Stimulated activated CD8-positive, alpha-beta memory T cell treated with anti-CD3 and anti-CD28 coated beads, Interleukin-12 subunit alpha, Interleukin-12 subunit beta, amount 100 ng/mL, for 1 hour (primary cell): ENCODE data around the gene RPP25L.
A peak's percentile ranks its signal among the peaks of the same experiment; 100 is the strongest.

Source experiments
- DNase-seq: peaks from one replicate; pipeline ENCODE4 v3.0.0-alpha.2; 2020; ENCODE audit warnings: low read depth

Gene RPP25L

DNA sequence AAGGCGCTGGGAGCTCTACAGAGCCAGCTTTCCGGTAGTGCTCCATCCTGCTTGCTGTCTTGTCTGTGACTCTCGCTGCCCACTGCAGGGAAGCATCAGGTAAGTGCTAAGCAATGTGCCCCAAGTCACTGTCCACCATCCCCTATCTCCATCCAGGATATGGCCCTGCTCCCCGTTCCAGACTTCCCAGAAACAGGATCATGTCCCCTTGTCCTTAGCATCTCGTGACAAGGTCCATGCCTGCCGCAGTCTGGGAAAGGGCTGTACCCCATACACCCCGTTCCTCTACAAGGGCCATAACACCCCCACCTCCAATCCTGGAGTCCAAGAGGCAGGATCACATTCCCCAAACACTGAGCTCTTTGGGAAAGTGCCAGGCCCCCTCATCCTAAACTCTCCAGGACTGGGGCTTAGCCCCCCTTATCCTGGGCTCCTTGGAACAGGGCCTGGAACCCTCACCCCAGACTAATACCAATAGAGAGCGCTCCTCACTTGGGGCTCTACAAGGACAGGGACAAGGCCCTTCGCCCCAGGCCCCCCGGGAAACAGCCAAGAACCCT lies 566 bp downstream of the RPP25L start:
- DNase-seq = no peak

DNA sequence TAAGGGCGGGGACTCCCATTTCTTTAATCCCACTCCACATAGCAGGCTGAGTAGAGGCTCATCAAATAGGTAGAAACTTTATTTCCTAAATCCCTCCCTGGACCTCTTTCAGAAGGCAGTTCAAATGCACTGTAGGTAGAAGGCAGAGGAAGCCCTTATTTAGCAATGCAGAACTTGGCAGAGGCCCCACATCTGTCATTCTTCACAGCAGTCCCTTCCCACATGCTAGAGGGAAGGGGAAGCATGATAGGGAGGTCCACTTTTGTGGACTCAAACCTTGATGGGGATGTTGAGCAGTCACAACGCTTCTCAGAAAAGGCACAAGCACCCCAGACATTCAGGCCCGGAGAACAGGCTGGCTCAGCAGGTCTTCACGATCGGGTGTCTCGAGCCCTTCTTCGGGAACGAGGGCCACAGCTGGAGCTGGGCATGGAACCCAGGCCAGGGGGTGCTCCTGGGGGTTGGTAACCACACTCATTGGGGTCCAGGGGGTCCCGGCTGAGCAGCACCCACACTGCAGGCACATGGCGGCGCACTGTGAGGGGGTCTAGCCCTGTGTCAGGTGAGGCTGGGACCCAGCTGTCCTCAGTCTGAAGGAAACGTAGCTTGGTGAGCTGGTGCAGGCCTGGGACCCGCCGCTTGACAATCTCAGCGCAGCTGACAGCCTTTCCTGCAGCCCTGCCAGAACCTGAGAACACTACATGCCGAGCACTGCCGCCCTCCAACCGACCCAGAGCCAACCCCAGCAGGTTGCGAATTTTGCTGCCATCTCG lies 1.3 kb downstream of the RPP25L start:
- no peak for DNase-seq

DNA sequence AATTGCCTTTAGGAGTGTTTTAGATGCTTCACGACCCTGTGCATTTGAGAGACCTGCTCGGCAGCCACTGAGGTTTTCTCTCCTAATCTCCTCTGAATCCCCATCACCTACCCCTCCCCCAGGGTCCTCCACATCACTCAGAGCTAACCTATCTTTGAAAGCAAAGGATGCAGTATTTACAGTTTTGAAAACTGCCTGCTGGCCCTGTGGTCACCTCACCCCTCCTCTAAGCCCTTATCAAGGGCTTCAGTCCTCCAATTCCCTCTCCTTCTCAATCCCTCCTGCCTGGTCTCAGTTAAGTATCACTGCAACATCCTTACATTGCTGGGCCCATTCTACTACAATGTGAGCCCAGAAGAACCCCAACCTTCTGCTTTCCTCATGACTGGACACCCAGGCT lies 4.6 kb downstream of the RPP25L start:
- no peak for DNase-seq

DNA sequence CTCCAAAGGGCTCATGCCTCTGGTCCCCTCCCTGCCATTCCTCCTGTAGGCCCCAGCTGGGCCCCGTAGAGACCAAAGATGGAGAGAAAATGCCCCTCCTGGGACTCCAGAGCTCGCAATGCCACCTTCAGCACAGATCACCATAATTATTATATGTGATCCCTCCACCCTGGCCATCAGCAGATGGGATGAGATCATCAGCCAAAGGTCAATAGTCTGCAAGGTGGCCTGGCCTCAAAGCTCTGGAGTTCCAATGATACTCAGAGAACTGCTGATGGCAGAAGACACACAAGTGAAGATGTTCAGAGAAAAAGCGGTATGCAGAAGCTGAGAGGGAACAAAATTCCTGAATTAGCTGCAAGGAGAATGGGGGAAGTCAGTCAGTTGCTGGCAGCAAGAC lies 5.0 kb downstream of the RPP25L start:
- no peak for DNase-seq

DNA sequence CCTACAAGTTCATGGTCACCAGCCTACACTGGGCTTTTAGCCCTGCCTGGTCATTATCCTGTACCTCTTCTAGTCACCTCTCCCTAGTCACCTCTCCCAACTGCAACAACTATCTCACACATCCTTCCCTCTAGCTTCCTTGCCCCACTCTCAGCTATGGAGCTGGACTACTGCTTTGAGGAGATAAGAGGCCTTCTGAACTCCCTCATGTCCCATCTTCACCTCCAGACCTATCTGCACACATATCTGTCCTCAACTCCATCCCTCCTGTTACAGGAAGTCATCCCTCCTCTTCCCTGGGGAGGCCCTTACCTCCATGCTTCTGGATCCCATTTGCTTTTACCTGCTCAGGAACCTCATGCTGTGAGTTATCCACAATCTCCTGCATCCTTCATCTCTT lies 5.7 kb downstream of the RPP25L start:
- DNase-seq = no peak

DNA sequence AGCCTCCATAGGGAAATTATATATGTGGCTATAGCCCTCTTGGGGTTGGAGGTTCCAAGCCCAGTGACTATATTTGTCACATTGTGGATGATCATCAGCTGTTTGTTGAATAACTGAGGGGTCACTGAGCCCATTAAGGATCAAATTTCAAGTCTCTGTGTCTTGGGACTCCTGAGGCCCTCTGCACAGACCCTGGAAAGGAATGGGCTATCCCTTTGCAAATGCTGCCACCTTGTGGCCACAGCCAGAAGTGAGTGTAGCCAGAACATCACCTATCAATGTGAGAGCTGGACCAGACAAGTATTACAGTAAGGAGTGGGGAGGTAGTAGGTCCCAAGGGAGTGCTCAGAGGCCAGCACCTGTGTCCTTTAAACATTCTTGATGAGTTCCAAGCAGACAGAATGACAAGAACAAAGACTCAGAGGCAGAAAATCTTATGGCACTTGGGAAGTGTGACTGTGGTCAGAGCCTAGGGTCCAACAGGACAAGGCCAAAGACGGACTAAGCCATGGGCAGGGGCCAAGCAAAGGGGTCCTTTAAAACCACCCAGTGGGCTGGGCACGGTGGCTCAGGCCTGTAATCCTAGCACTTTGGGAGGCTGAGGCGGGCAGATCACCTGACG lies 8.2 kb downstream of the RPP25L start:
- peak; percentile 70 for DNase-seq

DNA sequence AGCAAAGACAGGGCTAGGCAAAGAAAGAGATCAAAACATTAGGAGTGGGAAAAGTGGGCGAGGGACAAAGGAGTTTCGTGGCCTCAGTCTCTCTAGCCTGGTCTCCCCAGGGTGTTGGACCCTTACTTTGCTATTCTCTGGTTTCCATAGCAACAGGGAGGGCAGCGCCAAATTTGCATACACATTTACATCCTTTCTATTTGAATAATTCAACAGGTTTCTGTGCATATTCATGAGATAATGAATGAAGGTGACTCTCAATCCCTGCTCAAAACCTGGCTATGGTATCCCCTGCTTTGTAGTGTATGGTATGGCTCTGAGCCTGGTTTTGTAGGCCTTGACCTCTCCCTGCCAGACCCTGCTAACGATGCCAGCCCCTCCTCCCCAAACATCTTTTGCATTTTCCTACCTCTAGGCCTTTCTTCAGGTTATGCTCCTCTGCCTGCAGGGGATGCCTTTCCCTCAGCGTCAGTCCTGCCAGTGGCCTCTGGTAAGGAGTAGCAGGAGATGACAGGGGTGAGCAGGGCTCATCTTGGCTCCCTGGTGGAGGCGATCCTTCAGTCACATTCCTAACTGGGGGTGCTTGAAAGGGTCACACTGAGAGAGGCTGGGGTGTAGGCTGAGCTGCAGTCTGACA lies 9.8 kb downstream of the RPP25L start:
- no peak for DNase-seq

DNA sequence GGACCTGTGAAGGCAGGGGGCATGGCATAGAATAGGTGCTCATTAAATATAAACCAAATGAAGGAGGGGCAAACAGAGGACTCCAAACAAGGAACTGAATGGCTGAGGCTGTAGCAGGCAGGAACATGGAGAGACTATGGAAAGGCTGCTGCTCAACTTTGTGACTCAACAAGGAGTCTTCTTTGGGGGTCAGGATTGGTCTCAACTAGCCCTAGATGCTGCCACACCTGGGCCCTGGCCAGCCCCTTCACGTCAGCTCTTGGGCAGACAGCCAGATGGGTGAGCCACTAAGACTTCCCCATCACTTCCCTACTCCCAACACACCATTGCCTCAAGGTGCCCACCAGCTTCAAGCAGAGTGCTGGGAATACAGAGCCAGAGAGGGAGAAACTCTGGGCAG lies 11.0 kb downstream of the RPP25L start:
- DNase-seq = no peak

DNA sequence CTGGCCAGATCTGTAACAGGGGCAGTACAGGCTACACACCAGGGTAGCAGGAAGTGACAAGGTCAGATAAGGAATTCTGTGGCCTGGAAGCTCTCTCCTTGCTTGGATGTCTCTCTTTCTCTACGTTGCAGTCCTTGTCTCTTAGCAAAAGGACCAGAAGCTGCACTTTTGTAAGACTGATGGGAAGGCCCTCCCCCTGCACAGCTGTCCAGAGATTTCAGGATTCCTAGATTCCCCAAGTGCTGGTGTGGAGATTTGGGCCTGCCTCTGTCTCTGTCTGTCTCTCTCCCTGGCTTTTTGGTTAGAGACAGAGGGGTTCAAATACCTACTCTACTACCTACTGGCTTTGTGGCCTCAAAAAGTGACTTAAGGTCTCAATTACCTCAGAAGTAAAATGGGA lies 12.4 kb downstream of the RPP25L start:
- DNase-seq = no peak

DNA sequence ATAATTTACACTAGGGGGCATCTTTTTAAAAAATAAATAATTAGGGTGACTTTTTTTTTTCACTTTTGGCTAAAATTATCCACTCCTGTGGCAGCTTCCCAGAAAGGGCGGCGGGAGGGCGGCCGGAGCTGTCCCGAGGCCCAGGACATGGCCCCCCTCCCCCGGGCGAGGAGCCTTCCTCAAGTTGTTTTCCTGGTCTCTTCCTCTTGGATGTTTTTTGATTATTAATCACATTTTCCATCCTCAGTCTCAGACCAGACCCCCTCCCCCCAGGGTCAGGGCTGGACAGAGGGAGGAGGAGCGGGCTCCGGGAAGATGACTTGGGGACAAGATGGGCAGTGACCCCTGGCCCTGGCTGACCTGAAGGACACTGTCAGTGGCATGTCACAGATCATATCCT lies 17.7 kb downstream of the RPP25L start:
- DNase-seq = no peak

DNA sequence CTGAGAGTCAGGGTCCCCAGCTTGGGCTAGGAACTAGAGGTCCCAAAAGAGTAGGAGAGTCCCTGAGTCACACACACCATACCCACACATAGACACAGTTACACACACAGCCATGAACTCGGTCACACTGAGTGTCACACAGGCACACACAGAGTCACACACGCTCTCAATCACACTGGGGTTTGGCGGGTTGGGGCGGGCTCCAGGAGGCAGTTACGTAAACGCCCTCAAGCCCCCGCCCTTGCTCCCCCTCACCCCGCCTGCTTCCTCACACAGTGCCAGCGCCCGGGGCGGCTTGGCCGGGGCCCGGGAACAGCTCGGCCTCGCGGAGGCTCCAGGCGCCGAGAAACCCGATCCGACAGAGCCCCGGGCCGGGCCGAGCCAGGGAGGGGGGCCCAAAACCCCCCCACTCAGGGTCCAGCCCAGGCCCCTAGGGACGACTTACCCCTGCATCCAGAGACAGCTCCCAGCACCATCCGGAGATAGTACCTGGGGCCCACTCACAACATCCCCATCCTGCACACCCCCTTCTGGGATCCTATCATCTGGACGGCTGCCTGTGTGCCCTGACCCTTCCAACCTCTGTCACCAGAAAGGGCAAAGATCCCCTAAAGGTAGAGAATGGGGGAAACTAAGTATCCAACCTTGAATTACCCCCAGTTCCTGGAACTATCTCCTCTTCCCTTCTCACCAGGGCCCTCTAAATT lies 18.8 kb downstream of the RPP25L start:
- DNase-seq = no peak

DNA sequence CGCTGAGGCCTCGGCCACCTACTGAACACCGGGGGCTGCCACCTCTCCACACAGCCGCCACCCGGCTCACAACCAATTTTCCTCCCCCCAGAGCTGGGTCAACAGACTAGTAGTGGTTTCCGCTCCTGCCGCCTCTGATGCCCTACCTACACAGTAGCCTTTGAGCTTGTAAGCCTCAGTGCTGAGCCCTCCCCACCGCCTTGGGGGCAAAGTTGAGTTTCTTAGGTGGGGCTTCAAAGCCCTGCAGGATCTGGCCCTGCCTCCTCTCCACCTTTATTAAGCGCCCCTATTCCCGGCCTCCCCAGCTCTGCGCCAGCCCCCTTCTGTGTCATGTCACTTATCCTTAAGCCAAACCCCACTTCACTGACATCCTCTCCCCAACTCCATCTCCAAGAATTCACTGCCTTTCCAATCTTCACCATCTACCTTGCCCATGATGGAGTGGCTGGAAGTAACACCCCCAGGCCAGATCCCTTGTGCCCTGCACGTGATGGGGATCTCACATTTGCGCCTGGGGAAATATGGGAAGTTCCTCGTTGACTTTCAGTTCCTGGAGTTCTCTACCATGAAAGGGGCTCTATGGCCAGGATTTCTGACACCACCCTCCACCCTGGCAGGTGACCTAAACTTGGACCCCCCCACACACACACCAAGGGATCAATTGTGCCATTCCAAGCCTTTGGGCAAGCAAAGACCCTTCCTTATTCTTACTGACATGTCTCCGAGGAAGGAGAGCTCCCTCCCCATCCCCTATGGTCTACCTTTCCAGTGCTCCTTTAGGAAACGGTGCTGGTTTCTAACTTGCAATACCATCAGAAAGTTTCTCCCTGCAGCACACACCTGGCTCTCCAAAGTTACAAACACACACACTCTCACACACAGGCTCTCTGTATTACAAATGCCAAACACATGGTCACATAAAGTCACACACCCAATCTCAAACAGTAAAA lies 19.7 kb downstream of the RPP25L start:
- DNase-seq = no peak

DNA sequence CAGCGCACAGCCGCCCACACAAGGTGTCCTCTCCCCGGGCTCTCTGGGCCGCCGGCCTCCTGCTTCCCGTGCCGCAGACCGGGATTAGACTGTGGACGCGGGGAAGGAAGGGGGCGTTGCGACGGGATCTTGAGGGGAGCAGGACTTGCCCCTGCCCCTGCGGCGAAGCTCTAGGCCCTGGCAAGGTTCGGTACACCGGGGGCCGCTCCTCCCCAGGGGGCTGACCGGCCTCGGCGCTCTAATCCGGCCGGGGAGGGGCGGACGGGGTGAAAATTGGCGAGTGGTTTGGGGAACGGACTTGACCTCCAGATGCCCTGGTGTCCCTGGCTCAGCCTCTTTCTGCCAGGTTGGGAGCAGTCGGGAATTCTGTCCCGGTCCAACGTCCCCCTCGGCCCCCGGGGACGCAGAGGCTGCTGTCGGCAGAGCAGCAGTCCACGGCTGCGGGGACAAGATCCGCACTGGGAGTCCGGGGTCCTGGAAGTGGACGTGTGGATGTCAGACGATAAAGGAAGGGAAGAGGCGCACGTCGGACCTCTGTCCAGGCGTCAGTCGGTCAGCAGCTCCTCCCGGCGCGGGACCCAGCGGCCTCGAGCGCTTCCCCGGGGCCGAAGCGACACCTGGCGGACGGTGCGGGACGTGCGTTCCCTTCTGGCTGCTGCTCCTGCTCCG lies 20.5 kb downstream of the RPP25L start:
- peak; percentile 66 for DNase-seq

DNA sequence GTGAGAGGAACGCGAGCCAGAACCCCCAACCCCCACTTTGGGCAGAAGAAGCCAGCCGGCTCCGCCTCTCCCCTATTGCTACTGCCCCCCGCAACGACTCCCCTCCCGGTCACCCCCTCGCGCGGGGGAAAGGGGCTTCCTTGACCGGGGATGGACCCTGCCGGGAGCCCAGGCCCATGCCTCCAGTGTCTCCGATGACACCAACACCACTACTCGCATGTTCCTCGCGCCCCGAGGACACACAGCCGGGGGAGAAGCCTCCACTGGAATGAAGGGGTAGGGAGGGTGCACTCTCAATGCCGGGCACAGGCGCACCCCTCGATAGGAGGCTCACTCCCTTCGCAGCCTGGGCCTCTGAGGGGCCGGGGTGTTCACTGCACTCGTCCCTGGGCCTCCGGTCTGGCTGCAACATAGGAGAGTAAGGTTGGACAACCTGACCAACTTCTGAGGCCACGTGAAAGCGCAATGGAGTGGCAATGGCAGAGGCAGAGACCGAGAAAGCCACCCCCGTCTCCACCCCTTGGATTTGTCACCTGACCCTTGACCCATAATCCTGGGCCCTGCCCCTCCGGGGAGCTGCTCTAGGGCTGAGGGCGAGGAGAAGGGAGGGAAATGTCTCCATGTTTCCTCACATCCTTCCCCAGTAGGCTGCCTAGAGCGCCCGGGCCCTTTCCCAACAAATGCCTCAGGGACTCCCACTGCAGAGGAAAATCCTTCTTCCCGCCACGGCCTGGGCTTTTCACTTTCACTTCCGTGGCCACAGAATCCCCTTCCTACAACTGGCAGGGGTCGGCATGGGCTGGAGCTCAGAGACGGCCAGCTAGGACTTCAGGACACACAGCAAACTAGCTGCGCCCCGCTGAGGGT lies 21.3 kb downstream of the RPP25L start:
- DNase-seq = no peak

DNA sequence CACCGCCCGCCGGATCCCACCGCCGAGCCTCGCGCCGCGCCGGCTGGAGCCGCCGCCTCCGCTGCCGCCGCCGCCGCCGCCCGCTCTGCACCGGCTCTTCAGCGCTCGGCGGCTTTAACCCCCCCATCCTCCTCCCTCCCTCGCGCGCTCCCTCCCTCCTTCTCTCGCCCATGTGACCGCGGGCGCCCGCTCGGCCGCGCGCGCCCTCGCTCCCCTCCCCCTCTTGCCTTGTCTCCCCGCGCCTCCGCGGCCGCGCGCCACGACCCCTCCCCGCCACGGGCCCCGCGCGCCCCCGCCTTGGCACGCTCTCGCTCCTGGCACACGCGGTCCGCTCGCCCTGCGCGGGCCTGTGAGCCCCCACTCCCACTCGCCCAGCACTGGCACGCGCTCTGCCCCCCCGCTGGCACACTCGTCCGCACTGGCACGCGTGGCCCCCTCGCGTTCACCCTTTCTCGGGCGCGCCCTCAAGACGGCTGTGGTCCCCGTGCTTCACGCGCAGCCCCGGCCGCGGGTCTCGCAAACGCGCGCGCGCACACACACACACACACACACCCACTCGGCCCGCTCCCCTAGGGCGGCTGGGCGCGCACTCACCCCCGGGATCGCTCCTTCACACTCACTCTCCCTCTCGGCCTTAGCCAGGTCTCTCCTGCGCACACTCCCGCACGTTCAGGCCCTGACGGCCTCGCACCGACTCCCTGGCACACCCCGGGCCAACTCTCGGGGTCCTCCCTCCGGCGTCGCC lies 22.1 kb downstream of the RPP25L start, which contains the start of gene CNTFR:
CNTFR (minus strand) TSS at position 89 of the 745 bp plus-strand sequence. CDS start 20,743 bp downstream, outside the sequence.
- DNase-seq = no peak

DNA sequence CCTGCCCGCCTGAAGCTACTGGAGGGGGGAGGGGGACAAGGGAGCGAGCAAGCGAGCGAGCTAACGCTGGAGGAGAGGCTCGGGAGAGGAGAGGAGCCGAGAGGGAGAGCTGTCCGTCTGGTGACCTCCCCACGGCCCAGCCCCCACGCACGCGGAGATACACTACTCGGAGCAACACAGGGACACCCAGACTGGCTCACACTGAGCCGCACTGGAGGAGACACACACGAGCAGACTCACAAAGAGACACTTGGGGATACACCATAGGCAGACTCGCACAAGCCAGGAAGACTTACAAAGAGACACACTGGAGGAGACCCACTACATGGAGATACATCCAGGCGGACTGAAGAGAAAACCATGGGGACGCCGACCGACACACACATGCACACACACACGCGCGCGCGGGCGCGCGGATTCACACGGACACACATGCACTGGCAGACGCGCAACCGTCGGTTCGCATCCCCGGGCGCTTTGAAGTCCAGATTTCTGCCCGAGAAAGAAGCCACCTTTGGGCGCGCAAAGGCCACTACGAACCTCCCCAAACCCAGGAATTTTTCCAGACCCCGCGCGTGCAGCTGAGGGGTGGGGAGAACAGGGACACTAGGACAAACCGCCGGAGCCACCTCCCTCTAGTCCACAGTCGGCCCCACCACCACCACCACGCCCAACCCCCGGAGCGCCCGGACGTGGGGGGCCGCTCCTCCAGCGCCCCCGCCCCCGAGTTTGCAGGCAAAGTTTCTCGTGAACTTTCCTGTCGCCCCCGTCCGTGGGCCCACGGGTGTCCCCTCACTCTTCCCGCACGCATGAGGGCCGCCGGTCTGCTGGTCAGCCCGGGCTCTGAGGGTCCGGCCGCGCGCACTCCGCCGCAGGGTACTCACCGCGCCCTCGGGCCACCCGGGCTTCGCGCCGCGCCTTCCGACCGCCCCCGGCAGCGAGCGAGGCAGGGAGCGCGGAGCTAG lies 22.9 kb downstream of the RPP25L start:
- DNase-seq = no peak

DNA sequence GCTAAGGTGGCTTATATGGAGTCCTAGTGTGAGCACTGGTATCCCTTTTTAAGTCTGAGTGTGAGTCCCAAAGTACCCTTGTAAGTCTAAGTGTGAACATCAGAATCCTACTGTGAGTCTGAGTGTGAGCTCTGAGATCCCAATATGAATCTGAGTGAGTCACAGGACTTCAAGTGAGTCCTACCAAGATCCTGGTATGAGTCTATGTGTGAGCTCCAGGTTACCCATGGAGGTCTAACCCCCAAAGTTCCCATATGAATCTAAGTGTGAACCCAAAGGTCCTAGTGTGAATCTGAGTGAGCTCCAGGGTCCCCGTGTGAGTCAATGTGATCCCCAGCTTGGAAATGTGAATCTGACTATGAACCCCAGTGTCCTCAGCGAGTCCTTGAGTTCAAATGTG lies 24.6 kb downstream of the RPP25L start:
- DNase-seq = no peak
